Spinal cord (tissue), 10 donors: ENCODE data around the gene MED15. TPM values are rescaled to one million over a fixed set of nuclear protein-coding genes. Genes with fewer than 3 reads are reported as not detected.
"Not testable (repeated sequence)": the region's sequence is repeated elsewhere in the genome, so short reads cannot be mapped to it uniquely, and the experiment has no call there.

Source experiments
- DNase-seq, 6 donors: peaks; one replicate each; pipeline versions ENCODE4 v3.0.0 to v3.0.0-alpha.2; 2013 to 2015; ENCODE audit warnings: low spot score in 6 of 6, low read depth in 4 of 6
- H3K27ac ChIP-seq: one replicate; pipeline ENCODE4 v1.5.1; 2013; ENCODE audit warnings: low read depth, low read length, control low read depth
- H3K27me3 ChIP-seq: one replicate; pipeline ENCODE4 v1.6.1; 2013; ENCODE audit warnings: low read length; ENCODE audit not compliant: control insufficient read depth, insufficient read depth
- H3K36me3 ChIP-seq: one replicate; pipeline ENCODE4 v1.6.1; 2013; ENCODE audit warnings: low read length; ENCODE audit not compliant: control insufficient read depth, insufficient read depth
- H3K4me1 ChIP-seq: one replicate; pipeline ENCODE4 v1.6.1; 2013; ENCODE audit warnings: low read length; ENCODE audit not compliant: control insufficient read depth, insufficient read depth
- H3K4me3 ChIP-seq: one replicate; pipeline ENCODE4 v1.5.1; 2013; ENCODE audit warnings: low read depth, low read length, control low read depth
- H3K9me3 ChIP-seq: one replicate; pipeline ENCODE4 v1.6.1; 2013; ENCODE audit warnings: low read length; ENCODE audit not compliant: control insufficient read depth, insufficient read depth
- WGBS: methylation state at CpG from one replicate; pipeline ENCODE4 v1.1.5; 2013; ENCODE audit warnings: missing lambda C conversion rate; ENCODE audit not compliant: insufficient coverage; 5-methylcytosine and 5-hydroxymethylcytosine counted together
- polyA plus RNA-seq, 2 donors: library from polyadenylated mRNA; unstranded; fragments of 120-200 nt; gene quantifications; one replicate each; pipeline ENCODE4 v1.2.1, GENCODE V29; 2013; ENCODE audit not compliant: insufficient read length in 2 of 2
- total RNA-seq, 2 donors: library from RNA; depleted of rRNA in 1 of 2; stranded (reverse); fragments of 120-200 nt in 1 of 2; fragments of >200 nt in 1 of 2; gene quantifications; one replicate each; pipeline versions ENCODE4 v1.2.3 to v1.2.4, GENCODE V29; 2013 to 2014
- donor health status: healthy.

MED15 gene
- total and polyA plus RNA-seq, 4 donors: 16.1 to 67.8 (median 36.4) TPM

- WGBS: 100% methylated on average over 2 of the region's 3 CpGs
- no peak for DNase-seq
- H3K4me1 ChIP-seq: peaks cover 29% of the 10 kb centered on the region
- no peaks in the 10 kb centered on the region for H3K27me3 ChIP-seq
- no peak overlapping the region for H3K27ac ChIP-seq
- peaks cover 38% of the 10 kb centered on the region for H3K36me3 ChIP-seq
- no peak overlapping the region for H3K4me3 ChIP-seq
- no peaks in the 10 kb centered on the region for H3K9me3 ChIP-seq
These were observed 29.9 kb downstream of the MED15 start for GRCh38 chr22:20537325-20537756.

DNA sequence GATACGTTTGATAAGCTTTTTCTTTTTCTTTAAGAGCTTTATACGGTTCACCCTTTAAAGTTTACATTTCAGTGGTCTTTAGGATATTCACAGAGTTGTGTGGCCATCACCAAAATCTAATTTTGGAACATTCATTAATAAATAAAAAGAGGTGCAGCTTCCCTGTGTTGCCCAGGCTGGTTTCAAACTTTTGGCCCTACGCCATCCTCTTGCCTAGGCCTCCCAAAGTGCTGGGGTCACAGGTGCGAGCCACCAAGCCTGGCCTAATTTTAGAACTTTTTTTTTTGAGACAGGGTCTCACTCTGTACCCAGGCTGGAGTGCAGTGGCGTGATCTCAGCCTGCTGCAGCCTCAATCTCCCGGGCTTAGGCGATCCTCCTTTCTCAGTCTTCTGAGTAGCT, 30.6 kb downstream of the MED15 start:
- Histone ChIP-seq H3K27ac (no peak overlapping the region), H3K36me3 (peaks cover 38% of the 10 kb centered on the region), H3K4me1 (peaks cover 23% of the 10 kb centered on the region), H3K9me3 (no peaks in the 10 kb centered on the region), H3K4me3 (no peak overlapping the region), H3K27me3 (no peaks in the 10 kb centered on the region)
- 100% methylated on average over 5 of the region's 7 CpGs for WGBS
- DNase-seq: no peak

DNA sequence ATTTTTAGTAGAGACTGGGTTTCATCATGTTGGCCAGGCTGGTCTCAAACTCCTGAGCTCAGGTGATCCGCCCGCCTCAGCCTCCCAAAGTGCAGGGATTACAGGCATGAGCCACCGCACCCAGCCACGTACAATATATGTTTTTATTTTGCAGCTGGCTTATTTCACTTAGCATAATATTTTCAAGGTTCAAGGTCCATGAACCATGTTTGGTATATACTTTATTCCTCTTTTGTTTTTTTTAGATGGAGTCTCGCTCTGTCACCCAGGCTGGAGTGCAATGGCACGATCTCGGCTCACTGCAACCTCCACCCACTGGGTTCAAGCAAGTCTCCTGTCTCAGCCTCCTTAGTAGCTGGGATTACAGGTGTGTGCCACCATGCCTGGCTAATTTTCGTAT, 31.5 kb downstream of the MED15 start:
- peaks cover 33% of the 10 kb centered on the region for H3K36me3 ChIP-seq
- 100% methylated on average over 1 of the region's 8 CpGs for WGBS

GRCh38 chr22:20542055-20542454, 34.6 kb downstream of the MED15 start:
- WGBS: 100% methylated on average over 1 of the region's 3 CpGs
- no peak for DNase-seq
- H3K36me3 ChIP-seq: peaks cover 39% of the 10 kb centered on the region
- H3K4me3 ChIP-seq: no peak overlapping the region
- H3K27me3 ChIP-seq: no peaks in the 10 kb centered on the region
- no peaks in the 10 kb centered on the region for H3K9me3 ChIP-seq
- H3K4me1 ChIP-seq: peaks cover 4% of the 10 kb centered on the region
- no peak overlapping the region for H3K27ac ChIP-seq

More for the DNA sequence above, 31.5 kb downstream of the MED15 start:
- not testable (repeated sequence) for H3K27me3 ChIP-seq, H3K27ac ChIP-seq, H3K4me3 ChIP-seq, H3K9me3 ChIP-seq, DNase-seq
- H3K4me1 ChIP-seq: peaks cover 14% of the 10 kb centered on the region

GRCh38 chr22:20542736-20543135, 35.3 kb downstream of the MED15 start:
- H3K4me1 ChIP-seq: peaks cover 4% of the 10 kb centered on the region
- no peak for DNase-seq
- no peak overlapping the region for H3K27ac ChIP-seq
- H3K4me3 ChIP-seq: no peak overlapping the region
- H3K9me3 ChIP-seq: no peaks in the 10 kb centered on the region
- no peaks in the 10 kb centered on the region for H3K27me3 ChIP-seq
- H3K36me3 ChIP-seq: peaks cover 32% of the 10 kb centered on the region

- not testable (repeated sequence) for H3K27ac ChIP-seq, H3K9me3 ChIP-seq, H3K27me3 ChIP-seq, H3K4me3 ChIP-seq, DNase-seq
- WGBS: no CpG with 5 or more reads among the region's 3 CpGs
- Histone ChIP-seq H3K36me3 (peaks cover 15% of the 10 kb centered on the region), H3K4me1 (peaks cover 15% of the 10 kb centered on the region)
These were observed 37.9 kb downstream of the MED15 start for GRCh38 chr22:20545318-20545634.

DNA sequence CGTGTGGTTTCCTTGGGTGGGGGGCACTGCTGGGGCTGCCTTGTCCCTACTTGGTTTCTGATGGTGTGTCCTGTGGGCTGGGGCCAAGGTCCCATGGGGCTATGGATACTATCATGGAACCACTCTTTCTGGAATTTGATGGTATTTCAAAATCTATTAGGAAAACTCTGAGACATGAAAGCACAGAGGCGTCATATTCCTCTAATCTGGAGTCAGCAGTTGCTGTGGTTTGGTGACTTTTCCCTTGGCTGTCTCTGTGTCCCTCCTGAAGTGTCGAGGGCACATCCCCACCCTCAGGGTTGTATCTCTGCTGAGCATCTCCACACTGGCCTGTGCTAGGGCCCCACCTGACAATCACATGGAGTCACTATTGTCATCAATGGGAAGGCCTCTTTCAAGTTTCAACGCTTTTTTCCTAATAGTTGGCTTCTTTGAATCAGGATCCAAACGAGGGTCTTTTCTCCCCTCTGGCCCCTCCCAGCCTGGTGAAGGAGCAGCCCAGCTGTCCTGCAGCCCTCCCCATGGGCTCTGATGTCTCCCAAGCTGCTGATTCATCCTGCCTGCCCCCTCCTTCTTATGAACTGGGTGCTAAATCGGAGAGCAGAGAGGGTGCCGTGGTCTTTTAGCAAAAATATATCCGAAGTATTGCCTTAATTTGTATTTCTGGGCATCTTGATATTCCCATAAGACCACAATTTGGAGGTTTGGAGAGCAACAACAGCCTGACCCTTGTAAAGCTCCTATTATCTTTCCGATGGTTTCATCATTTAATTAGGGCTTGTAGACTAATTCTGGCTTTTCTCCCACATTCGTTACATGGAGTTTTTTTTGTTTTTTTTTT, 38.5 kb downstream of the MED15 start:
- Histone ChIP-seq H3K4me3 (no peak overlapping the region), H3K27me3 (no peaks in the 10 kb centered on the region), H3K9me3 (no peaks in the 10 kb centered on the region), H3K4me1 (peaks cover 21% of the 10 kb centered on the region), H3K27ac (no peak overlapping the region), H3K36me3 (peaks cover 20% of the 10 kb centered on the region)
- no peak for DNase-seq
- WGBS: 70% methylated on average over 6 of the region's 10 CpGs

DNA sequence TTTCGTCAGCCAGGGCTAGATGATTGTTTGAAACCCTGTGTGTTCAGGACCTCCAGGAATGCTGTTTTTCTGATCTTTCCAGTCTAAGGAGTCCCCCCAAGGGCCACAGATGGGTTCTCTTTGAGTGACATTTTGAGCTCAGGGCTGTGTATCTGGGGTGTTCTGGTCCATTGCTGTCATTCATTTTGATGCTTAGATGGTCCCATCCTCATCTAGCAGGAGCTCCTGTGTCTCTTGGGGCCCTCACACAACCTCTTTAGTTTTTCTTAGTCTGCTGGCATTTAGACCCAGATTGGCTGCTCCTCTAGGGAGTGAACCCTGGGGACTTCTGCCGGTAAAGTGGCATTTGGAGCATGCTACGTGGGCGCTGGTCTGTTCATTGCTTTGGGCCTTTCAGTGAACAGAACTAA, 39.1 kb downstream of the MED15 start:
- H3K9me3 ChIP-seq: no peaks in the 10 kb centered on the region
- peaks cover 26% of the 10 kb centered on the region for H3K36me3 ChIP-seq
- peaks cover 28% of the 10 kb centered on the region for H3K4me1 ChIP-seq
- H3K27ac ChIP-seq: no peak overlapping the region
- no peaks in the 10 kb centered on the region for H3K27me3 ChIP-seq
- H3K4me3 ChIP-seq: no peak overlapping the region
- DNase-seq: no peak
- 60% methylated on average over 2 of the region's 4 CpGs for WGBS

- Histone ChIP-seq H3K9me3 (no peaks in the 10 kb centered on the region), H3K36me3 (peaks cover 27% of the 10 kb centered on the region), H3K27me3 (no peaks in the 10 kb centered on the region), H3K4me1 (peaks cover 33% of the 10 kb centered on the region), H3K27ac (no peak overlapping the region), H3K4me3 (no peak overlapping the region)
- DNase-seq: no peak
These were observed 39.6 kb downstream of the MED15 start for GRCh38 chr22:20547029-20547428.

DNA sequence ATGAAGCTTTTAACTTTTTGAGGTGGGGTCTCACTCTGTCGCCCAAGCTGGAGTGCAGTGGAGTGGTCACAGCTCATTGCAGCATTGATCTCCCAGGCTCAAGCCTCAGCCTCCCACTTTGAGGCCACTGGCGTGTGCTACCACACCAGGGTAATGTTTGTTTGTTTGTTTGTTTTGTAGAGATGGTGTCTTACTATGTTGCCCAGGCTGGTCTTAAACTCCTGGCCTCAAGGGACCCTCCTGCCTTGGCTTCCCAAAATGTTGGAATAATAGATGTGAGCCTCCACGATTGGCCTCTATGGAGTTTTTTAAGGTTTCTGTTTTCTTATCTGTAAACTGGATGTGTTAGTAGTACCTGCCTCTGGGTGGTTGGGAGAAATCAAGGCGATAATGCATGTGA, 41.4 kb downstream of the MED15 start:
- no peaks in the 10 kb centered on the region for H3K9me3 ChIP-seq
- no peak for DNase-seq
- no peak overlapping the region for H3K27ac ChIP-seq
- no peaks in the 10 kb centered on the region for H3K27me3 ChIP-seq
- H3K4me1 ChIP-seq: peaks cover 42% of the 10 kb centered on the region
- 58% methylated on average over 3 of the region's 4 CpGs for WGBS
- H3K36me3 ChIP-seq: peaks cover 43% of the 10 kb centered on the region
- no peak overlapping the region for H3K4me3 ChIP-seq
